ENCODE data around the gene TSPYL2.

The TSPYL2 gene

GRCh38 chrX:53126377-53126776, 44.2 kb downstream of the TSPYL2 start:
- no peak for DNase-seq

GRCh38 chrX:53128097-53128749, 46.1 kb downstream of the TSPYL2 start:
- DNase-seq = no peak

GRCh38 chrX:53133400-53133799, 51.2 kb downstream of the TSPYL2 start:
- DNase-seq = no peak

DNA sequence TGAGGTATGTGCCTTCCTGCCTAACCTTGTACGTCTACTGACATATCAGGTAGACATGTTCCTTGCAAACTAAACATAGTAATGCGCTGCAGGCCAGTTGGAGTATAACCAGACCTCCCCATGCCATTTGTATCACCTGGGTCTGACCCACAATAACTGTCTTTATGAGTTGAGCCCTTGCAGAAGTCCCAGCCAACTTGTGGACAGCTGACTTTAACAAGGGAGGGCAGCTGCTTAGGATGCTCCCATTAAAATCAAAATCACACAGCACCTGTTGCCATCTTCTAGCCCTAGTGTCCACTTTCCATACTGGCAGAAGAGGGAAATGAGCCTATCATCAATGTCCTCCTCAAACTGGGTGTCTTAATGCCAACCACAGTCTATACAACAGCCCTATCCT, 53.4 kb downstream of the TSPYL2 start:
- DNase-seq = no peak

Measured in NCI-H345 (cell line).